ENCODE results near the gene MMP25. TPM values are rescaled to one million over a fixed set of nuclear protein-coding genes. Genes with fewer than 3 reads are reported as not detected.

Gene MMP25
- total and polyA plus RNA-seq, 10 of the 15 experiments (the other 5 are each of a cell fraction or from before 2014, with no cell fraction given): 0.03 to 0.36 (median 0.13) TPM; not detected in 1

GRCh38 chr16:3013998-3014690 lies 32.2 kb upstream of the MMP25 start:
- intact Hi-C loops (cut with micrococcal nuclease; ENCODE audit: unreplicated experiment) (no loop called here), in situ Hi-C loops (cut with MboI) (no loop called here)
- Histone ChIP-seq H2AFZ (ENCODE audit: control insufficient read depth, low read depth, low read length) (no peak overlapping the region), H3K9ac (ENCODE audit: control insufficient read depth, insufficient read depth, low read length) (no peak overlapping the region), H3K27ac (ENCODE audit: control insufficient read depth, insufficient read depth) (no peak overlapping the region), H3K27me3 (replicated peaks in 1 of 2; ENCODE audit: control insufficient read depth in 2 of 2, insufficient read depth in 2 of 2, low read length in 1 of 2) (peaks cover 0 to 10% of the 10 kb centered on the region in 2 experiments), H3K9me3 (replicated peaks; ENCODE audit: control insufficient read depth, insufficient read depth, low read length) (no peaks in the 10 kb centered on the region), H3K36me3 (ENCODE audit: control insufficient read depth in 2 of 2, insufficient read depth in 2 of 2, low read length in 1 of 2) (no peaks in the 10 kb centered on the region), H3K79me2 (ENCODE audit: control insufficient read depth, insufficient read depth, low read length) (no peaks in the 10 kb centered on the region), H3K4me2 (ENCODE audit: control insufficient read depth, insufficient read depth) (no peak overlapping the region), H4K20me1 (ENCODE audit: control insufficient read depth, insufficient read depth) (no peaks in the 10 kb centered on the region), H3K4me1 (ENCODE audit: control insufficient read depth, insufficient read depth, low read length) (no peaks in the 10 kb centered on the region), H3K4me3 (no peak overlapping the region)
- FAIRE-seq (no peak), ATAC-seq (no peak), DNase-seq (ENCODE audit: low read depth, low spot score) (no peak)
- BruUV-seq (replicated peaks): no TSS peak
- POLR2A ChIA-PET: no interaction called here
- RAD21 ChIA-PET (ENCODE audit: unreplicated experiment): no interaction called here
- no peak for TF ChIP-seq BCL3 (IDR thresholded peaks at IDR 0.05; ENCODE audit: borderline replicate concordance, insufficient read depth, low read depth, low read length, poor library complexity, severe bottlenecking)
- CTCF ChIA-PET: interaction anchor here (0.6 to 1.3 kb wide), 4 partner anchors 8 to 20 kb away, joined by 3 to 4 read pairs (median 3); no protein-coding TSS in a partner anchor
- 42% methylated on average over 12 of the region's 12 CpGs for WGBS (ENCODE audit: insufficient coverage, insufficient replicate concordance, low lambda C conversion rate, missing lambda C conversion rate)
- SMC1A ChIA-PET (ENCODE audit: uncharacterized antibody, unreplicated experiment): no interaction called here

GRCh38 chr16:3014971-3015370 lies 31.4 kb upstream of the MMP25 start:
- Histone ChIP-seq H4K20me1 (ENCODE audit: control insufficient read depth, insufficient read depth) (no peaks in the 10 kb centered on the region), H2AFZ (ENCODE audit: control insufficient read depth, low read depth, low read length) (no peak overlapping the region), H3K27ac (ENCODE audit: control insufficient read depth, insufficient read depth) (no peak overlapping the region), H3K4me1 (ENCODE audit: control insufficient read depth, insufficient read depth, low read length) (no peaks in the 10 kb centered on the region; the same call in 1 of the 2 replicates), H3K9me3 (replicated peaks; ENCODE audit: control insufficient read depth, insufficient read depth, low read length) (no peaks in the 10 kb centered on the region), H3K4me3 (no peak overlapping the region), H3K4me2 (ENCODE audit: control insufficient read depth, insufficient read depth) (no peak overlapping the region), H3K27me3 (replicated peaks in 1 of 2; ENCODE audit: control insufficient read depth in 2 of 2, insufficient read depth in 2 of 2, low read length in 1 of 2) (peaks cover 0 to 10% of the 10 kb centered on the region in 2 experiments), H3K9ac (ENCODE audit: control insufficient read depth, insufficient read depth, low read length) (no peak overlapping the region), H3K79me2 (ENCODE audit: control insufficient read depth, insufficient read depth, low read length) (no peaks in the 10 kb centered on the region), H3K36me3 (ENCODE audit: control insufficient read depth in 2 of 2, insufficient read depth in 2 of 2, low read length in 1 of 2) (no peaks in the 10 kb centered on the region)
- WGBS (ENCODE audit: insufficient coverage, insufficient replicate concordance, low lambda C conversion rate, missing lambda C conversion rate): 86% methylated on average over 6 of the region's 6 CpGs
- FAIRE-seq (no peak), ATAC-seq (no peak), DNase-seq (ENCODE audit: low read depth, low spot score) (no peak)
- ChIA-PET CTCF (interaction anchor here (1.3 kb wide), 1 partner anchor 17 kb away, joined by 4 read pairs; no protein-coding TSS in a partner anchor), RAD21 (ENCODE audit: unreplicated experiment) (interaction anchor here (0.7 kb wide), 1 partner anchor 60 kb away, joined by 3 read pairs; no protein-coding TSS in a partner anchor), SMC1A (ENCODE audit: uncharacterized antibody, unreplicated experiment) (no interaction called here), POLR2A (interaction anchor here (0.6 kb wide), 1 partner anchor 12 kb away, joined by 4 read pairs; no protein-coding TSS in a partner anchor)
- no TSS peak for BruUV-seq (replicated peaks)
- intact Hi-C loops (cut with micrococcal nuclease; ENCODE audit: unreplicated experiment): no loop called here
- TF ChIP-seq SMARCA5 (IDR thresholded peaks at IDR 0.05) (no peak), ATF3 (IDR thresholded peaks at IDR 0.05; ENCODE audit: borderline replicate concordance, extremely low read depth, low read depth, low read length) (no peak), CEBPZ (IDR thresholded peaks at IDR 0.05; ENCODE audit: low read depth, low read length) (no peak), KDM1A (IDR thresholded peaks at IDR 0.05; ENCODE audit: borderline replicate concordance) (no peak), MEF2B (IDR thresholded peaks at IDR 0.05; ENCODE audit: partially characterized antibody, poor library complexity, severe bottlenecking) (no peak), FOS (IDR thresholded peaks at IDR 0.05; ENCODE audit: borderline replicate concordance, extremely low read depth, insufficient read length) (no peak), ZNF384 (IDR thresholded peaks at IDR 0.05; ENCODE audit: borderline replicate concordance, low read depth, low read length) (no peak)
- in situ Hi-C loops (cut with MboI): no loop called here
